Liver (tissue), 9 donors: ENCODE results near the gene TUBE1. TPM values are rescaled to one million over a fixed set of nuclear protein-coding genes. Genes with fewer than 3 reads are reported as not detected.

ENCODE experiments used
- DNase-seq: peaks from one replicate; pipeline ENCODE4 v3.0.0-alpha.2; 2017; ENCODE audit warnings: low spot score
- H3K27ac ChIP-seq, 2 donors: one replicate each; pipeline ENCODE4 v1.7.0; 2013; ENCODE audit warnings: inconsistent platforms in 2 of 2, low read length in 2 of 2, control low read depth in 1 of 2, low read depth in 1 of 2, mild to moderate bottlenecking in 1 of 2
- H3K27me3 ChIP-seq, 4 donors: one replicate each; pipeline versions ENCODE4 v1.6.1 to v1.7.0; 2013; ENCODE audit warnings: low read length in 3 of 4, inconsistent platforms in 1 of 4, mild to moderate bottlenecking in 1 of 4, moderate library complexity in 1 of 4; ENCODE audit not compliant: control insufficient read depth in 4 of 4, insufficient read depth in 4 of 4
- H3K36me3 ChIP-seq, 4 donors: one replicate each; pipeline versions ENCODE4 v1.6.1 to v1.7.0; 2013; ENCODE audit warnings: low read length in 3 of 4, mild to moderate bottlenecking in 3 of 4, low read depth in 1 of 4, moderate library complexity in 1 of 4; ENCODE audit not compliant: control insufficient read depth in 4 of 4, insufficient read depth in 3 of 4
- H3K4me1 ChIP-seq, 4 donors: one replicate each; pipeline versions ENCODE4 v1.6.1 to v1.7.0; 2013; ENCODE audit warnings: low read length in 3 of 4, mild to moderate bottlenecking in 3 of 4, moderate library complexity in 1 of 4; ENCODE audit not compliant: control insufficient read depth in 4 of 4, insufficient read depth in 4 of 4
- H3K4me3 ChIP-seq, 3 donors: one replicate each; pipeline versions ENCODE4 v1.6.1 to v1.7.0; 2013; ENCODE audit warnings: low read length in 3 of 3, control low read depth in 1 of 3, low read depth in 1 of 3, mild to moderate bottlenecking in 1 of 3
- H3K9ac ChIP-seq, 2 donors: one replicate each; pipeline ENCODE4 v1.7.0; 2013; ENCODE audit warnings: low read length in 2 of 2, mild to moderate bottlenecking in 2 of 2, moderate library complexity in 2 of 2, control low read depth in 1 of 2, low read depth in 1 of 2
- H3K9me3 ChIP-seq, 4 donors: one replicate each; pipeline versions ENCODE4 v1.6.1 to v1.7.0; 2013; ENCODE audit warnings: low read length in 3 of 4; ENCODE audit not compliant: control insufficient read depth in 4 of 4
- ATF3 ChIP-seq: IDR thresholded peaks from 2 replicates; pipeline ENCODE4 v1.6.1; 2016; ENCODE audit warnings: antibody characterized with exemption
- EGR1 ChIP-seq, 2 donors: IDR thresholded peaks; 2 replicates each; pipeline ENCODE4 v1.6.1; 2016 to 2018; ENCODE audit warnings: antibody characterized with exemption in 2 of 2, low read depth in 2 of 2
- FOXA1 ChIP-seq: IDR thresholded peaks from 2 replicates; pipeline ENCODE4 v1.6.1; 2016; ENCODE audit warnings: antibody characterized with exemption
- FOXA2 ChIP-seq: IDR thresholded peaks from 2 replicates; pipeline ENCODE4 v1.6.1; 2016; ENCODE audit warnings: antibody characterized with exemption
- GABPA ChIP-seq, 2 donors: IDR thresholded peaks in 1 of 2; conservative IDR thresholded peaks in 1 of 2; 2 replicates each; pipeline ENCODE4 v1.6.1; 2016; ENCODE audit warnings: antibody characterized with exemption in 2 of 2, mild to moderate bottlenecking in 1 of 2, moderate library complexity in 1 of 2
- HNF4A ChIP-seq, 2 donors: conservative IDR thresholded peaks; 2 replicates each; pipeline ENCODE4 v1.6.1; 2016; ENCODE audit warnings: antibody characterized with exemption in 2 of 2, mild to moderate bottlenecking in 2 of 2
- HNF4G ChIP-seq: IDR thresholded peaks from 2 replicates; pipeline ENCODE4 v1.6.1; 2016; ENCODE audit warnings: antibody characterized with exemption
- JUND ChIP-seq, 2 donors: IDR thresholded peaks; 2 replicates each; pipeline ENCODE4 v1.6.1; 2016; ENCODE audit warnings: antibody characterized with exemption in 2 of 2
- MAX ChIP-seq: IDR thresholded peaks from 2 replicates; pipeline ENCODE4 v1.6.1; 2016; ENCODE audit warnings: antibody characterized with exemption
- NR2F2 ChIP-seq: IDR thresholded peaks from 2 replicates; pipeline ENCODE4 v1.6.1; 2016; ENCODE audit warnings: antibody characterized with exemption
- RAD21 ChIP-seq, 2 donors: IDR thresholded peaks; 2 replicates each; pipeline ENCODE4 v1.6.1; 2016; ENCODE audit warnings: antibody characterized with exemption in 2 of 2, mild to moderate bottlenecking in 2 of 2
- REST ChIP-seq: IDR thresholded peaks from 2 replicates; pipeline ENCODE4 v1.6.1; 2016; ENCODE audit warnings: antibody characterized with exemption, mild to moderate bottlenecking
- RXRA ChIP-seq, 2 donors: IDR thresholded peaks; 2 replicates each; pipeline ENCODE4 v1.6.1; 2017 to 2018; ENCODE audit warnings: antibody characterized with exemption in 2 of 2, mild to moderate bottlenecking in 1 of 2
- SP1 ChIP-seq: IDR thresholded peaks from 2 replicates; pipeline ENCODE4 v1.6.1; 2018; ENCODE audit warnings: antibody characterized with exemption, mild to moderate bottlenecking
- TAF1 ChIP-seq: conservative IDR thresholded peaks from 2 replicates; pipeline ENCODE4 v1.6.1; 2016; ENCODE audit warnings: antibody characterized with exemption, mild to moderate bottlenecking
- YY1 ChIP-seq: IDR thresholded peaks from 2 replicates; pipeline ENCODE4 v1.6.1; 2016; ENCODE audit warnings: antibody characterized with exemption, mild to moderate bottlenecking
- ZBTB33 ChIP-seq: IDR thresholded peaks from 2 replicates; pipeline ENCODE4 v1.6.1; 2016; ENCODE audit warnings: antibody characterized with exemption
- WGBS: extraction: QIAGEN DNeasy Blood & Tissue Kit; methylation state at CpG from one replicate; pipeline ENCODE4 v1.1.7; 2013; 5-methylcytosine and 5-hydroxymethylcytosine counted together
- polyA plus RNA-seq, 2 donors: library from polyadenylated mRNA; stranded (reverse) in 1 of 2; unstranded in 1 of 2; fragments of 200-250 nt in 1 of 2; fragments of >200 nt in 1 of 2; fragmentation: Nextera tagmentation in 1 of 2; extraction: Ambion mirVana in 1 of 2; gene quantifications; one replicate each; pipeline versions ENCODE4 v1.2.1 to v1.2.3, GENCODE V29; 2013 to 2015
- total RNA-seq, 2 donors: library from RNA; depleted of rRNA; stranded (reverse); fragments of >200 nt; gene quantifications; one replicate each; pipeline ENCODE4 v1.2.3, GENCODE V29; 2014
- TF ChIP-seq, protein P1 (sequence below): fragments of 150-350 bp; IDR thresholded peaks from 2 replicates; pipeline ENCODE4 v1.5.1; 2017; ENCODE audit warnings: improper control_type of control experiment, low read depth, low read length; ENCODE audit not compliant: missing input control
- donor health status: healthy.
- donor health status: healthy.
- donor health status: healthy.
- donor health status: healthy.
- donor health status: healthy.

TUBE1 gene
- total and polyA plus RNA-seq, 4 donors = 8.8 to 45.4 (median 25.4) TPM

GRCh38 chr6:112130878-112131277 is 43.6 kb upstream of the TUBE1 start:
- H3K27ac ChIP-seq = no peak overlapping the region
- WGBS = 85% methylated on average over 3 of the region's 3 CpGs
- no peaks in the 10 kb centered on the region for H3K4me1 ChIP-seq
- no peak overlapping the region for H3K9ac ChIP-seq
- H3K4me3 ChIP-seq = no peak overlapping the region
- H3K27me3 ChIP-seq = no peaks in the 10 kb centered on the region
- DNase-seq = no peak
- H3K36me3 ChIP-seq = no peaks in the 10 kb centered on the region
- TF ChIP-seq HNF4A (conservative IDR thresholded peaks at IDR 0.05) (no peak), MAX (no peak), HNF4G (no peak), RAD21 (IDR thresholded peaks at IDR 0.05) (no peak), RXRA (IDR thresholded peaks at IDR 0.05) (no peak), ZBTB33 (no peak), SP1 (no peak), FOXA1 (no peak), GABPA (IDR thresholded peaks at IDR 0.05 in 1 of 2, conservative IDR thresholded peaks at IDR 0.05 in 1 of 2) (no peak), FOXA2 (no peak), ATF3 (no peak), JUND (IDR thresholded peaks at IDR 0.05) (no peak), YY1 (no peak), REST (no peak), EGR1 (IDR thresholded peaks at IDR 0.05; ENCODE audit: low read depth in 2 of 2) (no peak)
- H3K9me3 ChIP-seq = no peaks in the 10 kb centered on the region

DNA sequence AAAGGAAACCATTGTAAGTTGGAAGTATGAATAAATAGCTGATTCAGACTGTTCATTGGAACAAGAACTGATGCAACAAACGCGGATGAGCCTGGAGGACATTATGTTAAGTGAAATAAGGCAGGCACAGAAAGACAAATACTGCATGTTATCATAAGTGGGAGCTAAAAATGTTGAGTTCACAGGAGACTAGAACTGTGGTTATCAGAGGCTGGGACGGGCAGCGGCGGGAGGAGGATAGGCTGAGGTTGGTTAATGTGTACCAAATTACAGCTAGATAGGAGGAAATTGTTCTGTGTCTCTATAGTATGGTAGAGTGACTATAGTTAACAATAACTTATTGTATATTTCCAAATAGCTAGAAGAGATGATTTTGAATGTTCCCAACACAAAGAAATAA is 40.9 kb upstream of the TUBE1 start:
- Histone ChIP-seq H3K9me3 (no peaks in the 10 kb centered on the region), H3K9ac (no peak overlapping the region), H3K36me3 (no peaks in the 10 kb centered on the region), H3K4me3 (no peak overlapping the region), H3K27ac (no peak overlapping the region), H3K27me3 (no peaks in the 10 kb centered on the region), H3K4me1 (no peaks in the 10 kb centered on the region)
- DNase-seq = no peak
- TF ChIP-seq YY1 (no peak), SP1 (no peak), MAX (no peak), JUND (IDR thresholded peaks at IDR 0.05) (no peak), GABPA (IDR thresholded peaks at IDR 0.05 in 1 of 2, conservative IDR thresholded peaks at IDR 0.05 in 1 of 2) (no peak), TAF1 (no peak), HNF4G (no peak), HNF4A (conservative IDR thresholded peaks at IDR 0.05) (no peak), NR2F2 (no peak), ATF3 (no peak), EGR1 (IDR thresholded peaks at IDR 0.05; ENCODE audit: low read depth in 2 of 2) (no peak), RAD21 (IDR thresholded peaks at IDR 0.05) (no peak), FOXA1 (no peak), FOXA2 (no peak), RXRA (IDR thresholded peaks at IDR 0.05) (no peak), REST (no peak)
- TF ChIP-seq, protein P1, sequence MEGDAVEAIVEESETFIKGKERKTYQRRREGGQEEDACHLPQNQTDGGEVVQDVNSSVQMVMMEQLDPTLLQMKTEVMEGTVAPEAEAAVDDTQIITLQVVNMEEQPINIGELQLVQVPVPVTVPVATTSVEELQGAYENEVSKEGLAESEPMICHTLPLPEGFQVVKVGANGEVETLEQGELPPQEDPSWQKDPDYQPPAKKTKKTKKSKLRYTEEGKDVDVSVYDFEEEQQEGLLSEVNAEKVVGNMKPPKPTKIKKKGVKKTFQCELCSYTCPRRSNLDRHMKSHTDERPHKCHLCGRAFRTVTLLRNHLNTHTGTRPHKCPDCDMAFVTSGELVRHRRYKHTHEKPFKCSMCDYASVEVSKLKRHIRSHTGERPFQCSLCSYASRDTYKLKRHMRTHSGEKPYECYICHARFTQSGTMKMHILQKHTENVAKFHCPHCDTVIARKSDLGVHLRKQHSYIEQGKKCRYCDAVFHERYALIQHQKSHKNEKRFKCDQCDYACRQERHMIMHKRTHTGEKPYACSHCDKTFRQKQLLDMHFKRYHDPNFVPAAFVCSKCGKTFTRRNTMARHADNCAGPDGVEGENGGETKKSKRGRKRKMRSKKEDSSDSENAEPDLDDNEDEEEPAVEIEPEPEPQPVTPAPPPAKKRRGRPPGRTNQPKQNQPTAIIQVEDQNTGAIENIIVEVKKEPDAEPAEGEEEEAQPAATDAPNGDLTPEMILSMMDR = no peak
- 85% methylated on average over 5 of the region's 5 CpGs for WGBS
